HL-60 (cell line): ENCODE data around the gene ZSCAN1.

ENCODE experiments used
- DNase-seq, 2 experiments: peaks; one replicate each; pipeline ENCODE4 v3.0.0-alpha.2; 2010 to 2020; ENCODE audit warnings: low read depth in 1 of 2, low spot score in 1 of 2
- H3K27ac ChIP-seq: fragments of 250-450 bp; sonication (Bioruptor Pico); replicated peaks from 2 replicates; pipeline ENCODE4 v1.5.1; 2020; ENCODE audit warnings: mild to moderate bottlenecking, moderate library complexity
- H3K27me3 ChIP-seq: fragments of 250-450 bp; sonication (Bioruptor Pico); 2 replicates; pipeline ENCODE4 v1.5.1; 2021; ENCODE audit warnings: mild to moderate bottlenecking, moderate library complexity; ENCODE audit not compliant: insufficient read depth, poor library complexity, severe bottlenecking
- H3K4me3 ChIP-seq: replicated peaks from 2 replicates; pipeline ENCODE4 v1.5.1; 2011; ENCODE audit warnings: mild to moderate bottlenecking, control low read depth, low read length; ENCODE audit not compliant: insufficient read depth
- CTCF ChIP-seq: IDR thresholded peaks from one replicate; pipeline ENCODE4 v1.5.1; 2011; ENCODE audit warnings: low read length, control low read depth, inconsistent platforms; ENCODE audit not compliant: insufficient read depth
- GABPA ChIP-seq: IDR thresholded peaks from 2 replicates; pipeline ENCODE4 v1.6.1; 2012; ENCODE audit warnings: low read depth
- POLR2AphosphoS5 ChIP-seq: IDR thresholded peaks from 2 replicates; pipeline ENCODE4 v1.6.1; 2012; ENCODE audit warnings: low read depth
- SPI1 ChIP-seq: IDR thresholded peaks from 2 replicates; pipeline ENCODE4 v1.6.1; 2012; ENCODE audit warnings: low read depth, mild to moderate bottlenecking, borderline replicate concordance
- TF ChIP-seq, protein P1 (sequence below): IDR thresholded peaks from 2 replicates; pipeline ENCODE4 v1.6.1; 2012; ENCODE audit warnings: low read depth; ENCODE audit not compliant: insufficient replicate concordance

ZSCAN1 gene

GRCh38 chr19:58089846-58090245 is 56.0 kb downstream of the ZSCAN1 start:
- no peak for DNase-seq
- no peak overlapping the region for H3K4me3 ChIP-seq
- no peaks in the 10 kb centered on the region for H3K27me3 ChIP-seq
- no peak overlapping the region for H3K27ac ChIP-seq
- TF ChIP-seq SPI1: no peak
- TF ChIP-seq CTCF: no peak
- TF ChIP-seq GABPA: no peak
- TF ChIP-seq POLR2AphosphoS5: no peak
- TF ChIP-seq, protein P1, sequence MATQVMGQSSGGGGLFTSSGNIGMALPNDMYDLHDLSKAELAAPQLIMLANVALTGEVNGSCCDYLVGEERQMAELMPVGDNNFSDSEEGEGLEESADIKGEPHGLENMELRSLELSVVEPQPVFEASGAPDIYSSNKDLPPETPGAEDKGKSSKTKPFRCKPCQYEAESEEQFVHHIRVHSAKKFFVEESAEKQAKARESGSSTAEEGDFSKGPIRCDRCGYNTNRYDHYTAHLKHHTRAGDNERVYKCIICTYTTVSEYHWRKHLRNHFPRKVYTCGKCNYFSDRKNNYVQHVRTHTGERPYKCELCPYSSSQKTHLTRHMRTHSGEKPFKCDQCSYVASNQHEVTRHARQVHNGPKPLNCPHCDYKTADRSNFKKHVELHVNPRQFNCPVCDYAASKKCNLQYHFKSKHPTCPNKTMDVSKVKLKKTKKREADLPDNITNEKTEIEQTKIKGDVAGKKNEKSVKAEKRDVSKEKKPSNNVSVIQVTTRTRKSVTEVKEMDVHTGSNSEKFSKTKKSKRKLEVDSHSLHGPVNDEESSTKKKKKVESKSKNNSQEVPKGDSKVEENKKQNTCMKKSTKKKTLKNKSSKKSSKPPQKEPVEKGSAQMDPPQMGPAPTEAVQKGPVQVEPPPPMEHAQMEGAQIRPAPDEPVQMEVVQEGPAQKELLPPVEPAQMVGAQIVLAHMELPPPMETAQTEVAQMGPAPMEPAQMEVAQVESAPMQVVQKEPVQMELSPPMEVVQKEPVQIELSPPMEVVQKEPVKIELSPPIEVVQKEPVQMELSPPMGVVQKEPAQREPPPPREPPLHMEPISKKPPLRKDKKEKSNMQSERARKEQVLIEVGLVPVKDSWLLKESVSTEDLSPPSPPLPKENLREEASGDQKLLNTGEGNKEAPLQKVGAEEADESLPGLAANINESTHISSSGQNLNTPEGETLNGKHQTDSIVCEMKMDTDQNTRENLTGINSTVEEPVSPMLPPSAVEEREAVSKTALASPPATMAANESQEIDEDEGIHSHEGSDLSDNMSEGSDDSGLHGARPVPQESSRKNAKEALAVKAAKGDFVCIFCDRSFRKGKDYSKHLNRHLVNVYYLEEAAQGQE: no peak

GRCh38 chr19:58091251-58091995 is 57.6 kb downstream of the ZSCAN1 start:
- TF ChIP-seq CTCF: no peak
- no peak for TF ChIP-seq POLR2AphosphoS5
- TF ChIP-seq GABPA: no peak
- TF ChIP-seq, protein P1: no peak
- TF ChIP-seq SPI1: no peak
- H3K4me3 ChIP-seq: no peak overlapping the region
- H3K27me3 ChIP-seq: no peaks in the 10 kb centered on the region
- H3K27ac ChIP-seq: no peak overlapping the region
- DNase-seq: no peak

- H3K27me3 ChIP-seq: no peaks in the 10 kb centered on the region
- DNase-seq: no peak
- no peak overlapping the region for H3K4me3 ChIP-seq
- H3K27ac ChIP-seq: no peak overlapping the region
- TF ChIP-seq, protein P1: no peak
- no peak for TF ChIP-seq POLR2AphosphoS5
- no peak for TF ChIP-seq CTCF
- no peak for TF ChIP-seq GABPA
- TF ChIP-seq SPI1: no peak
Observed at GRCh38 chr19:58093071-58093470, 59.2 kb downstream of the ZSCAN1 start.
